RWPE2 (cell line): Measurements from ENCODE around the gene TP53I13.

Source experiments
- ATAC-seq: fragments of 200-7000 bp; cut with Tn5 transposase; 3 replicates; pipeline ENCODE4 v1.9.1; 2021; ENCODE audit warnings: low read depth
- DNase-seq: peaks from one replicate; pipeline ENCODE4 v3.0.0-alpha.2; 2020; ENCODE audit warnings: low spot score
- H3K27ac ChIP-seq: fragments of 450-650 bp; 2 replicates; pipeline ENCODE4 v1.5.1; 2017; ENCODE audit warnings: mild to moderate bottlenecking; ENCODE audit not compliant: poor library complexity, severe bottlenecking
- H3K27me3 ChIP-seq: fragments of 250-450 bp; sonication (Bioruptor Pico); 2 replicates; pipeline ENCODE4 v1.5.1; 2021; ENCODE audit warnings: mild to moderate bottlenecking, moderate library complexity; ENCODE audit not compliant: insufficient read depth, poor library complexity, severe bottlenecking
- H3K36me3 ChIP-seq: fragments of 250-450 bp; sonication (Bioruptor Pico); 2 replicates; pipeline ENCODE4 v1.5.1; 2020; ENCODE audit warnings: low read depth, mild to moderate bottlenecking, moderate library complexity
- H3K4me1 ChIP-seq: fragments of 250-450 bp; sonication (Bioruptor Pico); 2 replicates; pipeline ENCODE4 v1.5.1; 2021; ENCODE audit warnings: mild to moderate bottlenecking, moderate library complexity; ENCODE audit not compliant: insufficient read depth, poor library complexity, severe bottlenecking
- H3K4me3 ChIP-seq: fragments of 250-450 bp; sonication (Bioruptor Pico); 2 replicates; pipeline ENCODE4 v1.5.1; 2021; ENCODE audit warnings: mild to moderate bottlenecking, moderate library complexity; ENCODE audit not compliant: severe bottlenecking
- H3K9me3 ChIP-seq: fragments of 250-450 bp; sonication (Bioruptor Pico); 2 replicates; pipeline ENCODE4 v1.5.1; 2021; ENCODE audit warnings: mild to moderate bottlenecking, moderate library complexity; ENCODE audit not compliant: severe bottlenecking
- TF ChIP-seq, protein P1 (sequence below): fragments of 450-650 bp; IDR thresholded peaks from one replicate; pipeline ENCODE4 v1.5.1; 2017; ENCODE audit warnings: mild to moderate bottlenecking, moderate library complexity; ENCODE audit not compliant: poor library complexity, severe bottlenecking

The TP53I13 gene

GRCh38 chr17:29570521-29570920 lies 2.0 kb downstream of the TP53I13 start:
- peaks cover 3% of the 10 kb centered on the region for H3K4me1 ChIP-seq
- no peaks in the 10 kb centered on the region for H3K9me3 ChIP-seq
- no peak overlapping the region for H3K27ac ChIP-seq
- no peak overlapping the region for H3K4me3 ChIP-seq
- peaks cover 20% of the 10 kb centered on the region for H3K36me3 ChIP-seq
- H3K27me3 ChIP-seq = no peaks in the 10 kb centered on the region
- ATAC-seq (no peak), DNase-seq (no peak)
- TF ChIP-seq, protein P1, sequence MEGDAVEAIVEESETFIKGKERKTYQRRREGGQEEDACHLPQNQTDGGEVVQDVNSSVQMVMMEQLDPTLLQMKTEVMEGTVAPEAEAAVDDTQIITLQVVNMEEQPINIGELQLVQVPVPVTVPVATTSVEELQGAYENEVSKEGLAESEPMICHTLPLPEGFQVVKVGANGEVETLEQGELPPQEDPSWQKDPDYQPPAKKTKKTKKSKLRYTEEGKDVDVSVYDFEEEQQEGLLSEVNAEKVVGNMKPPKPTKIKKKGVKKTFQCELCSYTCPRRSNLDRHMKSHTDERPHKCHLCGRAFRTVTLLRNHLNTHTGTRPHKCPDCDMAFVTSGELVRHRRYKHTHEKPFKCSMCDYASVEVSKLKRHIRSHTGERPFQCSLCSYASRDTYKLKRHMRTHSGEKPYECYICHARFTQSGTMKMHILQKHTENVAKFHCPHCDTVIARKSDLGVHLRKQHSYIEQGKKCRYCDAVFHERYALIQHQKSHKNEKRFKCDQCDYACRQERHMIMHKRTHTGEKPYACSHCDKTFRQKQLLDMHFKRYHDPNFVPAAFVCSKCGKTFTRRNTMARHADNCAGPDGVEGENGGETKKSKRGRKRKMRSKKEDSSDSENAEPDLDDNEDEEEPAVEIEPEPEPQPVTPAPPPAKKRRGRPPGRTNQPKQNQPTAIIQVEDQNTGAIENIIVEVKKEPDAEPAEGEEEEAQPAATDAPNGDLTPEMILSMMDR = no peak

GRCh38 chr17:29571486-29571882 lies 3.0 kb downstream of the TP53I13 start:
- no peak for DNase-seq
- Histone ChIP-seq H3K4me1 (peaks cover 3% of the 10 kb centered on the region), H3K27me3 (no peaks in the 10 kb centered on the region), H3K9me3 (no peaks in the 10 kb centered on the region), H3K36me3 (peaks cover 30% of the 10 kb centered on the region), H3K4me3 (no peak overlapping the region), H3K27ac (no peak overlapping the region)
- TF ChIP-seq, protein P1 = no peak
- no peak for ATAC-seq

- Histone ChIP-seq H3K9me3 (no peaks in the 10 kb centered on the region), H3K27ac (no peak overlapping the region), H3K27me3 (no peaks in the 10 kb centered on the region), H3K36me3 (peaks cover 36% of the 10 kb centered on the region), H3K4me1 (peaks cover 3% of the 10 kb centered on the region), H3K4me3 (no peak overlapping the region)
- DNase-seq (no peak), ATAC-seq (no peak)
- TF ChIP-seq, protein P1 = no peak
Observed at GRCh38 chr17:29571883-29572681, 3.6 kb downstream of the TP53I13 start.

- H3K9me3 ChIP-seq = no peaks in the 10 kb centered on the region
- no peaks in the 10 kb centered on the region for H3K27me3 ChIP-seq
- no peak overlapping the region for H3K4me3 ChIP-seq
- DNase-seq = no peak
- H3K27ac ChIP-seq = no peak overlapping the region
- H3K4me1 ChIP-seq = peaks cover 3% of the 10 kb centered on the region
- peaks cover 44% of the 10 kb centered on the region for H3K36me3 ChIP-seq
- TF ChIP-seq, protein P1 = peak; percentile 24
- no peak for ATAC-seq
Observed at GRCh38 chr17:29572691-29573557, 4.4 kb downstream of the TP53I13 start.

GRCh38 chr17:29573558-29573869 lies 5.0 kb downstream of the TP53I13 start:
- no peaks in the 10 kb centered on the region for H3K27me3 ChIP-seq
- H3K4me3 ChIP-seq = no peak overlapping the region
- DNase-seq (no peak), ATAC-seq (no peak)
- TF ChIP-seq, protein P1 = no peak
- peaks cover 3% of the 10 kb centered on the region for H3K4me1 ChIP-seq
- H3K27ac ChIP-seq = no peak overlapping the region
- H3K9me3 ChIP-seq = no peaks in the 10 kb centered on the region
- H3K36me3 ChIP-seq = peaks cover 50% of the 10 kb centered on the region
